SK-N-MC (cell line): ENCODE data around the gene EPB41L3.

Experiments used
- DNase-seq: peaks from one replicate; pipeline ENCODE4 v3.0.0-alpha.2; 2011; ENCODE audit warnings: low read depth, low spot score
- H3K27ac ChIP-seq: fragments of 200-600 bp; sonication (generic); 2 replicates; pipeline ENCODE4 v1.5.1; 2016; ENCODE audit warnings: mixed run types
- H3K36me3 ChIP-seq: fragments of 200-600 bp; sonication (generic); 2 replicates; pipeline ENCODE4 v1.6.1; 2017; ENCODE audit warnings: antibody characterized with exemption, low read length, mixed read lengths; ENCODE audit not compliant: insufficient read depth
- H3K4me3 ChIP-seq: fragments of 200-600 bp; sonication (generic); 2 replicates; pipeline ENCODE4 v1.5.1; 2016
- H3K9ac ChIP-seq: fragments of 200-600 bp; sonication (generic); 2 replicates; pipeline ENCODE4 v1.8.0; 2017; ENCODE audit warnings: mixed run types, mixed read lengths; ENCODE audit not compliant: insufficient read length
- H3K9me3 ChIP-seq: fragments of 200-600 bp; sonication (generic); 2 replicates; pipeline ENCODE4 v1.6.1; 2017; ENCODE audit warnings: low read depth, mild to moderate bottlenecking, antibody characterized with exemption, low read length, moderate library complexity, mixed read lengths
- EZH2 ChIP-seq: fragments of 200-600 bp; sonication (generic); IDR thresholded peaks from one replicate; pipeline ENCODE4 v1.6.1; 2017; ENCODE audit warnings: antibody characterized with exemption
- FOXP2 ChIP-seq: optimal IDR thresholded peaks from 2 replicates; pipeline ENCODE3; 2011; ENCODE audit warnings: mild to moderate bottlenecking, moderate library complexity; ENCODE audit not compliant: insufficient read depth; ENCODE audit errors: extremely low read length, control extremely low read depth
- POLR2AphosphoS5 ChIP-seq: IDR thresholded peaks from 2 replicates; pipeline ENCODE4 v1.6.1; 2012; ENCODE audit warnings: mild to moderate bottlenecking, low read depth, low read length, borderline replicate concordance

Gene EPB41L3

GRCh38 chr18:5413447-5413846 lies 130.3 kb downstream of the EPB41L3 start:
- no peak for TF ChIP-seq POLR2AphosphoS5
- no peak for TF ChIP-seq FOXP2
- Histone ChIP-seq H3K36me3 (no peaks in the 10 kb centered on the region), H3K4me3 (no peak overlapping the region), H3K27ac (no peak overlapping the region), H3K9ac (no peak overlapping the region), H3K9me3 (no peaks in the 10 kb centered on the region)
- DNase-seq, result no peak

DNA sequence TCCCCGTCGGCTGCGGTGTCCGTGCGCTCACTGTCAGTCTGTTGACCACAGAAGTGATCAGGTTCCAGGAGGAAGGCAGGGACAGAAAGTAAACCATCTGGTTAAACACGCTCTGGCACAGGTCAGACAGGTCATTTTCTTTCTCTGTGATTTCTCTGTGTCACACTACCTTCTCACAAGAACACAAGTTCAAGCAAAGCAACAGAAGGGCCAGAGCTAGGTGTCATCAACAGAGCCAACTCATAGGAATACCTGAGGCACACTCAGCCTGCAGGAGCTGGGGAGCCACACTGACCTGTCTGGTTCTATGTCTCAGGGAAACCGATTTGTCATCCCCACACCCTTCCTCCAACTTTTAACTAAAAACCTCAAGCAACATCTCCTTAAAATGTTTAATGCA lies 133.2 kb downstream of the EPB41L3 start:
- no peak overlapping the region for H3K27ac ChIP-seq
- no peaks in the 10 kb centered on the region for H3K9me3 ChIP-seq
- DNase-seq, result no peak
- H3K36me3 ChIP-seq, result no peaks in the 10 kb centered on the region
- no peak for TF ChIP-seq EZH2
- no peak for TF ChIP-seq POLR2AphosphoS5
- TF ChIP-seq FOXP2, result no peak
- no peak overlapping the region for H3K9ac ChIP-seq
- H3K4me3 ChIP-seq, result no peak overlapping the region

DNA sequence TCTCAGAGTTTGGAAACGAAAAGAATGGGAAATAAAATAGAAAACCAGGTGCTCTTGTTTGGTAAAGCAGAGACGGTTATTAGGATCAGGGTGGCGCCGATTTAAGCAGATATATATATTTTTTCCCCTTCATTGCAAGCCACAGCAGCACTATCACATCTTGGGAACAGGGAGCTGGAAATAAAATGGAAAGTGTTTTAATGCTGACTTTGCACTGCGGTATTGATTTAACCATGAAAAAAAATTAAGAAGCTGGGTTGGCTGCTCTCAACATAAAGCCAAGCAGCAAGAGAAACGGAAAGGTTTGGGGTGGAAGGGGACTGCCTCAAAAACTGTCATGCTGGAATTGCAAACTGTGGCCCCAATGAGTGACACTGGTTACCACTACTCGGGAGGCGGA lies 145.5 kb downstream of the EPB41L3 start:
- H3K9me3 ChIP-seq, result no peaks in the 10 kb centered on the region
- DNase-seq, result no peak
- TF ChIP-seq POLR2AphosphoS5 (no peak), FOXP2 (no peak), EZH2 (no peak)
- no peaks in the 10 kb centered on the region for H3K36me3 ChIP-seq
- no peak overlapping the region for H3K27ac ChIP-seq
- no peak overlapping the region for H3K4me3 ChIP-seq
- H3K9ac ChIP-seq, result no peak overlapping the region

- Histone ChIP-seq H3K27ac (no peak overlapping the region), H3K9ac (no peak overlapping the region), H3K4me3 (no peak overlapping the region), H3K9me3 (no peaks in the 10 kb centered on the region), H3K36me3 (no peaks in the 10 kb centered on the region)
- TF ChIP-seq EZH2, result no peak
- no peak for TF ChIP-seq POLR2AphosphoS5
- no peak for TF ChIP-seq FOXP2
- DNase-seq, result no peak
These were observed 146.7 kb downstream of the EPB41L3 start for GRCh38 chr18:5397102-5397501.

DNA sequence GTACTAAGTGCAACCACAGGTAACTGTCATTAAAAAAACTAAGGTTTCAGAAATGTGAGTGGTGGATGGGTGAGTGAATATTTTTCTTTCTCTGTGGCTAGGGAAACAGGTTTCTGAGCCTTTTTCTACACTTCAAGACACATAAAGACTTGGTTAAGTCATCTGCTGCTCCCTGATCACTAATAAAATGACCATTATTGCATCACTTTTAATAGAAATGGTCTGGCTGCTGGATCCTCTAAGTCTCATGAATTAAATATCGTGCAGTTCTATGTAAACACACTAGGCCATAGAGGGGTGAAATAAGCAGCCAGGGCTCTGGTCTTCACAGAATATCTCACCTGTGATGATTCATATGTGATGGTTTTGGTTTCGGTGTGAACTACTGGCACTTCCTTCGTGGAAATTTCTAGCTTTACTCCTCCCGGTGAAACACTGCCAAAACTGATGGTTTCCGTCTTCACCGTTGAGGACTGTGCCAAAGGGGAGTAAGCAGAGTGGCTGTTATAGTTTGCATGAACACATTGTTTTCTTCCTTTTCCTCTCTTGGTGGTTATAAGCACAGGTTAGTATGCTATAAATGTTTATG lies 147.8 kb downstream of the EPB41L3 start:
- no peak overlapping the region for H3K9ac ChIP-seq
- TF ChIP-seq EZH2 (no peak), POLR2AphosphoS5 (no peak), FOXP2 (no peak)
- H3K9me3 ChIP-seq, result no peaks in the 10 kb centered on the region
- no peaks in the 10 kb centered on the region for H3K36me3 ChIP-seq
- DNase-seq, result no peak
- H3K27ac ChIP-seq, result no peak overlapping the region
- H3K4me3 ChIP-seq, result no peak overlapping the region

DNA sequence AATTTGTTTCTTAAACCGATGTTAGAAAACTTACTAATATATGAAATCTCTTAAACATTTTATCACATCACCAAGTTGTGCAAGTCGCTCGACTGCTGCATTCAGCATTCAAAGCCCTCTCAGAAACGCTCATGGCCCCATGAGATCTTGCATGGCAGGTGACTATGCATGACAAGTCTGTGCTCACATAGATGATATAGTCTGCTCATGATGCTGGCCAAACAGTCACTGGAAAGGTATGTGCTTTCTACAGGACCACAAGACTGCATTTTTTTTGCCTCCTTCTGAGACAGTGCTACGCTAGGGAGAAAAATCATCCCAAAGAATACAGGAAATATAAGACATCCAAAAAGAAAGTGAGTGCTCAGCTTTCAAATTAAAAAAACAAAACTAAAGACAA lies 150.0 kb downstream of the EPB41L3 start:
- TF ChIP-seq EZH2 (no peak), FOXP2 (no peak), POLR2AphosphoS5 (no peak)
- H3K9me3 ChIP-seq, result no peaks in the 10 kb centered on the region
- no peaks in the 10 kb centered on the region for H3K36me3 ChIP-seq
- H3K27ac ChIP-seq, result no peak overlapping the region
- no peak overlapping the region for H3K4me3 ChIP-seq
- no peak for DNase-seq
- no peak overlapping the region for H3K9ac ChIP-seq

- H3K4me3 ChIP-seq, result no peak overlapping the region
- H3K27ac ChIP-seq, result no peak overlapping the region
- no peak for DNase-seq
- H3K36me3 ChIP-seq, result no peaks in the 10 kb centered on the region
- no peak overlapping the region for H3K9ac ChIP-seq
- TF ChIP-seq POLR2AphosphoS5 (no peak), FOXP2 (no peak), EZH2 (no peak)
- no peaks in the 10 kb centered on the region for H3K9me3 ChIP-seq
These were observed 152.4 kb downstream of the EPB41L3 start for GRCh38 chr18:5391409-5391808.

- Histone ChIP-seq H3K27ac (no peak overlapping the region), H3K9ac (no peak overlapping the region), H3K36me3 (no peaks in the 10 kb centered on the region), H3K4me3 (no peak overlapping the region), H3K9me3 (no peaks in the 10 kb centered on the region)
- TF ChIP-seq POLR2AphosphoS5, result no peak
- DNase-seq, result no peak
These were observed 154.4 kb downstream of the EPB41L3 start for GRCh38 chr18:5389356-5389755.

DNA sequence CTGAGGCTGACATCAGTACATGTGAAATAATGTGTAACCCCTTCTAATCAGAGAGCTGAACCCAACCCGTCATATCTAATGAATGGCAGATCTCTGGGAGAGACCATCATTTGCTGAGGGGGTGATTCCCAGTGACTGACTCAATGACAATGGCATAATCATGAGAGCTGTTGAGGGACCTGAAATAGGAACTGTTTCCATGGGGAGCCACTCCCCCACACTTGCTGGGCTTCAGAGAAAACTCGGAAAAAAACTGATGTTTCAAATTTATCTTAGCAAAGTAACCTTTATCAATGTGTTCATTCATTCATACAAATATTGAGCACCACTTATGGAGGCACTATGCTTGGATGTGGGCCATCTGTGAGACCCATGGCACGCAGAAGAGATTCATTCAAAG lies 154.9 kb downstream of the EPB41L3 start:
- Histone ChIP-seq H3K9ac (no peak overlapping the region), H3K36me3 (no peaks in the 10 kb centered on the region)
- TF ChIP-seq POLR2AphosphoS5 (no peak), EZH2 (no peak), FOXP2 (no peak)

DNA sequence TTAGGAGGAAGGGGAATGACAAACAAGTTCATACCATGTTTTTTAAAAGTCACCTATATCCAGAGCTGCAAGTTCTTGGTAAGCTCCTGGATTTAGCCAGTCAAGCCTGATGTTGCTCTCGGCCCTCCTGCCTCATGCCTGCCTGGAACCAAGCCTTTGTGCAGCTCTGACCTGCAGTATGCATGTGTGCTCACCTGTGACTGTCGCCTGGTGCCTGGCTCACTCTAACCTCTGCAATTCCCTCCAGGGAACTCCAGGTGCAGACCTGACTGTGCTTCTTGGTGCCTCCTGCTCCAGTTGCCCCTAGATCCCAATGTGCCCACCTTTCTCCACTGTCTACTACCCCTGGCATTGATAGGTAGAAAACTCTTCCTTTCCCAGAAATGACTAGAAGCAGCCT lies 163.2 kb downstream of the EPB41L3 start:
- TF ChIP-seq EZH2, result no peak
- no peak for TF ChIP-seq FOXP2
- no peak for TF ChIP-seq POLR2AphosphoS5

More for the DNA sequence above, 154.9 kb downstream of the EPB41L3 start:
- DNase-seq, result no peak
- H3K27ac ChIP-seq, result no peak overlapping the region
- H3K9me3 ChIP-seq, result no peaks in the 10 kb centered on the region
- H3K4me3 ChIP-seq, result no peak overlapping the region

More for the DNA sequence above, 163.2 kb downstream of the EPB41L3 start:
- Histone ChIP-seq H3K9me3 (no peaks in the 10 kb centered on the region), H3K27ac (no peak overlapping the region), H3K9ac (no peak overlapping the region), H3K36me3 (no peaks in the 10 kb centered on the region), H3K4me3 (no peak overlapping the region)
- DNase-seq, result no peak
